ENCODE data around the gene RHOG. TPM values are rescaled to one million over a fixed set of nuclear protein-coding genes. Genes with fewer than 3 reads are reported as not detected.
"Not testable (repeated sequence)": the region's sequence is repeated elsewhere in the genome, so short reads cannot be mapped to it uniquely, and the experiment has no call there.

Gene RHOG
- total RNA-seq, 1 donor from 2014 or later: 30.3 TPM

DNA sequence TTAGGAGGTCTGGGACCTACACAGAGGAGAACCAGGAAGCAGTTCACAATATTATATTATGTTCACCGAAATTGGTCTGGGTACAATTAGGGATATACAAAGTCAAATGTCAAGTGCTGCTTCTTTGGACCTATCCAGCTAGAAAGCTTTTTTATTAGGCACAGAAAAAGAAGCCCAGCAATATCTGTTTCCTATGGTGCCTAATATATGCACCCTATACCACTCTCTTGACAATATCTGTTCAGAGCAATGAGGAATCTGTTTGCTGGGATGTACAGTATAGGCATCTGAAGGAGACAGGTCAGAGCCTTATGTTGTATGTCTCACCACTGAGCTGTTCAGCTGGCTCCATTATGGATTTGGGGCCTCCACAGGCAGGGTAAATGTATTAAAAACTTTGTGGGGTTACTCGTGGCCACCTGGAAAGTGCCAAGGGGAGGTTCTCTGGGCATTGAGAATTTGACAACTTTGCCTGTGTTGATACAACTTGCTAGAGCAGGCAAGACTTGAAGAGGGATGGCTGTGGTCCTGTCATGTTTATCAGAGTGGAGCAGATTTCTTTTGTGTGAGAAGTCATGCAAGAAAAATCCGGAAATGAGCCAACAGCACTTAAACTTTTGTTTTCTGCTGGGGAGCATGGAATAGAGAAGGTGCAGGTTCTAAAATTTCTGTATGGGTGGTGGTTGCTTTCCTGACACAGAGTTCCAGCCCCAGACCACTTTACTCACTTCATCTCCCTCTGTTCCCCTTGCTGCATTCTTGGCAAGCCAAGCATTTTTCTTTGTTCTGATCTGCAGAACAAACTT lies 24.8 kb upstream of the RHOG start:
- Histone ChIP-seq H3K27me3 (ENCODE audit: control insufficient read depth, insufficient read depth, low read length) (no peaks in the 10 kb centered on the region), H3K4me3 (ENCODE audit: low read depth, low read length) (no peak overlapping the region), H3K36me3 (ENCODE audit: control insufficient read depth, insufficient read depth, low read length) (no peaks in the 10 kb centered on the region)
- TF ChIP-seq, protein P1, sequence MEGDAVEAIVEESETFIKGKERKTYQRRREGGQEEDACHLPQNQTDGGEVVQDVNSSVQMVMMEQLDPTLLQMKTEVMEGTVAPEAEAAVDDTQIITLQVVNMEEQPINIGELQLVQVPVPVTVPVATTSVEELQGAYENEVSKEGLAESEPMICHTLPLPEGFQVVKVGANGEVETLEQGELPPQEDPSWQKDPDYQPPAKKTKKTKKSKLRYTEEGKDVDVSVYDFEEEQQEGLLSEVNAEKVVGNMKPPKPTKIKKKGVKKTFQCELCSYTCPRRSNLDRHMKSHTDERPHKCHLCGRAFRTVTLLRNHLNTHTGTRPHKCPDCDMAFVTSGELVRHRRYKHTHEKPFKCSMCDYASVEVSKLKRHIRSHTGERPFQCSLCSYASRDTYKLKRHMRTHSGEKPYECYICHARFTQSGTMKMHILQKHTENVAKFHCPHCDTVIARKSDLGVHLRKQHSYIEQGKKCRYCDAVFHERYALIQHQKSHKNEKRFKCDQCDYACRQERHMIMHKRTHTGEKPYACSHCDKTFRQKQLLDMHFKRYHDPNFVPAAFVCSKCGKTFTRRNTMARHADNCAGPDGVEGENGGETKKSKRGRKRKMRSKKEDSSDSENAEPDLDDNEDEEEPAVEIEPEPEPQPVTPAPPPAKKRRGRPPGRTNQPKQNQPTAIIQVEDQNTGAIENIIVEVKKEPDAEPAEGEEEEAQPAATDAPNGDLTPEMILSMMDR (IDR thresholded peaks at IDR 0.05; ENCODE audit: insufficient read depth, low read length, poor library complexity, severe bottlenecking): no peak
- DNase-seq (ENCODE audit: low read depth): no peak

DNA sequence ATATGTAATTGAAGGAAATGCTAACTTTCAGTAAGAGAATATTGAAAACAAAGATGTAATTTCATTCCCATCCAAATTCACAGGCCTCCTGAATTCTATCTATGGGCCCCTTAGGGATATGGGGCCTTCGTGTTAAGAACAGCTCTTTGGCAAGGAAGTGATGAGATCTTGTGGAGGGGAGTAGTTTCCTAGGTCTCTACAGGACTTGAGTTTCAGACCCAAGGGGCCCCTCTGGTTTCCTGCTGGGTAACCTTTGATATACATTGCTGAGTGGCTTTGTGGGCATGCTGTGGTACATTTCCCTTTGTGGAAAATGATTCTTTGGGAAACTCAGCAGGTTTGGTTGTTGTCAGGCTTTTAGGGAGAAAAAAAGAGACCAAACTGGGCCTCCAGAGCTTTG lies 20.9 kb upstream of the RHOG start:
- no peaks in the 10 kb centered on the region for H3K27me3 ChIP-seq (ENCODE audit: control insufficient read depth, insufficient read depth, low read length)
- no peak overlapping the region for H3K4me3 ChIP-seq (ENCODE audit: low read depth, low read length)
- H3K36me3 ChIP-seq (ENCODE audit: control insufficient read depth, insufficient read depth, low read length): no peaks in the 10 kb centered on the region
- TF ChIP-seq, protein P1 (IDR thresholded peaks at IDR 0.05; ENCODE audit: insufficient read depth, low read length, poor library complexity, severe bottlenecking): no peak
- DNase-seq (ENCODE audit: low read depth): no peak

DNA sequence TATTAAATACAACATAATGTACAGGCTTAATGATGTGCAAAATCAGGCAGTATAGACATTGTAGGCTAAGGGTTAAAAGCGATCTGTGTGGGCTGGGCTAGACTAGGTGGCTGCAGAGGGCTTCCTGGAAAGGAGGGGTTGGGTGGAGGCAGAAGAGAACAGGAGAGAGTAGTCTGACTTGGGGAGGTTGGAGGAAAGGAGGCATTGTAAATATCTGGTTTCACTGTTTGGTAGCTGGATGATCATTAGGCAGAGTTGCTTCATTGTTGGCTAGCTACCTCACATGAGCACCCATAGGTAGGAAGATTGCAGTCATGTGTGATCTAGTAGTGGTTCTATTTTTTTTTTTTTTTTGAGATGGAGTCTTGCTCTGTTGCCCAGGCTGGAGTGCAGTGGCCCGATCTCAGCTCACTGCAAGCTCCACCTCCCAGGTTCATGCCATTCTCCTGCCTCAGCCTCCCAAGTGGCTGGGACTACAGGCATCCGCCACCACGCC lies 20.2 kb upstream of the RHOG start:
- H3K36me3 ChIP-seq (ENCODE audit: control insufficient read depth, insufficient read depth, low read length); H3K4me3 ChIP-seq (ENCODE audit: low read depth, low read length); H3K27me3 ChIP-seq (ENCODE audit: control insufficient read depth, insufficient read depth, low read length); DNase-seq (ENCODE audit: low read depth): not testable (repeated sequence)

DNA sequence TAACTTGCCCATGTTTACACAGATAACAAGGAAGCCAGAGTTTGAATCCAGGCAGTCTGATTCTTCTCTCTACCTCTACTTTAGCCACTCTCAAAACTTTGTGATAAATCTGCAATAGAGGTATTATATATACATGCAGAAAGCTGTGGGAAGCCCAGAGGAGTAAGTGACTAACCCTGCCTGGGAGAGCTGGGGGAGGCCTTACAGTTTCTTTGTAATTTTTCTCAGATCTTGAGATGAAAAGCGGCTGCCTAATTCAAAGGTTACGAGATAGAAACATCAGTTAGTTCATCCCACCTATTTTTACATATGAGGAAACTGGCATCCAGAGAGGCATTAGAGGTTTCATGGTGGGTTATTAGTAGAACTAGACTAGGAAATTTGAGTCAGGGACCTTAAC lies 19.6 kb upstream of the RHOG start:
- no peaks in the 10 kb centered on the region for H3K27me3 ChIP-seq (ENCODE audit: control insufficient read depth, insufficient read depth, low read length)
- H3K4me3 ChIP-seq (ENCODE audit: low read depth, low read length): no peak overlapping the region
- no peak for DNase-seq (ENCODE audit: low read depth)
- TF ChIP-seq, protein P1 (IDR thresholded peaks at IDR 0.05; ENCODE audit: insufficient read depth, low read length, poor library complexity, severe bottlenecking): no peak
- H3K36me3 ChIP-seq (ENCODE audit: control insufficient read depth, insufficient read depth, low read length): no peaks in the 10 kb centered on the region

DNA sequence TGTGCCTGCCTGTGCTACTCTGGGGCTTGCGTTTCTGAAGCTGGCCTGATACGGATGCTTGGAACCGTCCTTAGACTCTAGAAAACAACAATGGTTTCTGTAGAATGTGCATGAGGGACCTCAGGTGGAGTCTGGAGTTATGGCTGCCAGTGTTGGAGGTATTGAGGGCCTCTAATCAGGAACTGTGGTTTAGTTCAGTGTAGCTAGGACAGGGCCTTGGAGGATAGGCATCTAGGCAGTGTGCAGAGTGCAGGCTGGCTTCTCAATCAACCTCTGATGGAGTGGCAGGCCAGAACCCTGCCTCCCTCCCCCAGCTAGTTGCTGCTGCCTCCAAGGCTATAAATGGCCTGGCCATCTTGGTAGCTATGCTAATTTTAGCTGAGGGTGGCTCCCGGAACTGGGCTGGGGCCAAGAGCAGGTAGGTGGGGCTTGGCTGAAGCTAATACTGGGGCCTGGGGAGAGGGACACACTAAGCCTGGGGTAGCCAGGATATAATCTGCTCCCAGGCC lies 18.7 kb upstream of the RHOG start:
- Histone ChIP-seq H3K27me3 (ENCODE audit: control insufficient read depth, insufficient read depth, low read length) (no peaks in the 10 kb centered on the region), H3K4me3 (ENCODE audit: low read depth, low read length) (no peak overlapping the region), H3K36me3 (ENCODE audit: control insufficient read depth, insufficient read depth, low read length) (no peaks in the 10 kb centered on the region)
- DNase-seq (ENCODE audit: low read depth): no peak
- TF ChIP-seq, protein P1 (IDR thresholded peaks at IDR 0.05; ENCODE audit: insufficient read depth, low read length, poor library complexity, severe bottlenecking): no peak

DNA sequence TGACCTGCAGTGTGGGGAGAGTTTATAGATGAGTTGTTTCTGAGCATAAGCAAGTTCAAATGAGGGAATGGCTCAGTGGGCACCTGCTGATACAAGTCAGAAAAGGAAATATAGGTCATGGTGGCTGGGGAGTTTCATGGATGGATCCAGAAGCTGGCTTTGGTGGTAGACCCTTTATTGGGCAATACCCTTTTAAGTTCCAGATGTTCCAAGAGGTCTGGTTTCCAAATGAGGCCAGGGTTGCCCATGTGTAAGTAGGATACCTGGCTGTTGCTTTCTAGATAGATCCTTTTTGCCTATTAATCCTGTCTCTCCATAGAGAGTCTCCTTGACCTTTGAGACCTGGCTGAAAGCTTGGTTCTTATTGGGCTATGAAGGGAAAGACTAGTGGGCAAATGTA lies 16.9 kb upstream of the RHOG start:
- Histone ChIP-seq H3K36me3 (ENCODE audit: control insufficient read depth, insufficient read depth, low read length) (no peaks in the 10 kb centered on the region), H3K4me3 (ENCODE audit: low read depth, low read length) (no peak overlapping the region), H3K27me3 (ENCODE audit: control insufficient read depth, insufficient read depth, low read length) (no peaks in the 10 kb centered on the region)
- DNase-seq (ENCODE audit: low read depth): no peak
- TF ChIP-seq, protein P1 (IDR thresholded peaks at IDR 0.05; ENCODE audit: insufficient read depth, low read length, poor library complexity, severe bottlenecking): no peak
